HFF-Myc (cell line): ENCODE data around the gene HLA-DOA.

Experiments used
- DNase-seq: peaks from one replicate; pipeline ENCODE4 v3.0.0-alpha.2; 2011; ENCODE audit warnings: low read depth; ENCODE audit errors: extremely low read depth
- H3K4me3 ChIP-seq: replicated peaks from 2 replicates; pipeline ENCODE4 v1.5.1; 2011; ENCODE audit warnings: low read depth, mild to moderate bottlenecking, control low read depth, low read length
- TF ChIP-seq, protein P1 (sequence below): IDR thresholded peaks from 2 replicates; pipeline ENCODE4 v1.5.1; 2012; ENCODE audit warnings: mild to moderate bottlenecking, low read depth, low read length, control low read depth; ENCODE audit errors: missing control alignments

HLA-DOA gene

DNA sequence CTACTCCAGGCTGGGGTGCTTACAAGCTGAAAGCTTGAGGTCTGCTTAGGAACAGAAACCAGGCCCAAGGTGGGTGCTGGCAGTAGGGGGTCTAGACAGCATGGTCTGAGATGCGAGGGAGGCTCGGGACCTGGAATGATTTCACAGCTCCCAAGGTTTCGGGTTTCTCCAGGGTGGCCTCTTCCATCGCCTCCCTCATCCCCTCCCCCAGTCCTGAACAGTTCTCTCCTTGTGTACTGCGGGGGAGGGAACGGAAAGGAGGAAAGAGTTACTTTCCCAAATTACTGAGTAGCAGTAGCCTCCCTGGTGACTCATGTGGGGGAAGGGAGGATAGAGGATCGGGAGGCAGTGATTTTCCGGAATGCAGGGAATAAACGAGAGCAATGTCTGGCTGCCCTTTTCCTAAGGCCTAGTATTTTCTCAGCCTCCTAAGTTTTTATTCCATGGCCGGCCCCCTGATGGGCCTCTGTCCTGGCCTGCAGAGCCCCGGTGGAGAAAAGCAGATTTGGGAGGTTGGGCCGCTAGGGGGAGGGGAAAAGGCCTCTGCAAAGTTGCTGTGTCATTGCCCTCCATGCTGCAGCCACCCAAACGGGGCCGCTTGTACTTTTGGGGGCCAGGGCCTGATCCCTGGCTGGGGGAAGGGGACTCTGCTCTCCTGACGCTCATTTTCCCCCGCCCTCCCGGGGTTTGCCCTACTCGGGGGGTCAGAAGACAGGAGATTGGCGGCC, 39.5 kb downstream of the HLA-DOA start:
- DNase-seq: peak; percentile 93
- TF ChIP-seq, protein P1, sequence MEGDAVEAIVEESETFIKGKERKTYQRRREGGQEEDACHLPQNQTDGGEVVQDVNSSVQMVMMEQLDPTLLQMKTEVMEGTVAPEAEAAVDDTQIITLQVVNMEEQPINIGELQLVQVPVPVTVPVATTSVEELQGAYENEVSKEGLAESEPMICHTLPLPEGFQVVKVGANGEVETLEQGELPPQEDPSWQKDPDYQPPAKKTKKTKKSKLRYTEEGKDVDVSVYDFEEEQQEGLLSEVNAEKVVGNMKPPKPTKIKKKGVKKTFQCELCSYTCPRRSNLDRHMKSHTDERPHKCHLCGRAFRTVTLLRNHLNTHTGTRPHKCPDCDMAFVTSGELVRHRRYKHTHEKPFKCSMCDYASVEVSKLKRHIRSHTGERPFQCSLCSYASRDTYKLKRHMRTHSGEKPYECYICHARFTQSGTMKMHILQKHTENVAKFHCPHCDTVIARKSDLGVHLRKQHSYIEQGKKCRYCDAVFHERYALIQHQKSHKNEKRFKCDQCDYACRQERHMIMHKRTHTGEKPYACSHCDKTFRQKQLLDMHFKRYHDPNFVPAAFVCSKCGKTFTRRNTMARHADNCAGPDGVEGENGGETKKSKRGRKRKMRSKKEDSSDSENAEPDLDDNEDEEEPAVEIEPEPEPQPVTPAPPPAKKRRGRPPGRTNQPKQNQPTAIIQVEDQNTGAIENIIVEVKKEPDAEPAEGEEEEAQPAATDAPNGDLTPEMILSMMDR: peak; percentile 19
- H3K4me3 ChIP-seq: peak overlapping the region; percentile 58

DNA sequence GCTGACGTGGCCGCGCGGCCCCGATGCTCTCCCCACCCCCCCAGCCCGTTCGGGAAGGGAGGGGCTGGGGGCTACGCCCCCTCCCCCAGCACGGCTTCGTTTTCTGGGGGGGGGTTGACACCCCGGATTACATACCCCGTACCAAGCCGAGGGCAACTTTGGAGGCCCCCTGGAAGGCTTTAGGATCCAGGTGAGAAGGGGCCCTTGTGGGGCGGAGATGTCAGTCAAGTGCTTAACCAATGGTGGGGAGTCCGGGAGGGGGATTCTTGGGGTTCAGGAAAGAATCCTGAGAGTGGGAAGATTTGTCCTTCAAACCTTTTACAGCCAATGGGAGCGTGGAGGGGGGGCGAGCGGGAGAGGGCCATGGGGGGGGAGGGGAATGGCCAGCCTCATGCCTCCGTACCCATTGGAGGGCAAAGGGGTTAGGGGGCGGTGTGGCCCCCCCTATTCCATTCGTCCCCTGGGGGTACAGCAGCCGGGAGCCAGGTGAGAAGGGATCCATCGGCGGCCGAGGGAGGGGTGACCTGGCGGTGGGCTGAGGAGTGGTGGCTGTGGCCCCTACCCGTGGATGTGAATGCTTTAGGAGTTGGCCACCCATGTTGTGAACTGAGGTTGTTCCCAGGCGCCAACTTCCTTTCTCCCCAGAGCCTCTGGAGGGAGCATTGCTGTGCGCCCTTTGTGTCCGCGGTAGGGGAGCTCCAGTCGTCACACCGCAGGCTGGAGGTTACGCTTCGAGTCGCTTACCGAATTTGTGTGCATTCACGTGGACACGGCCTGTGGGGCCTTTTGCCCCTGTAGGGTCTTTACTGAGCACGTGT, 40.3 kb downstream of the HLA-DOA start:
- peak; percentile 67 for DNase-seq
- TF ChIP-seq, protein P1: peak; percentile 6

DNA sequence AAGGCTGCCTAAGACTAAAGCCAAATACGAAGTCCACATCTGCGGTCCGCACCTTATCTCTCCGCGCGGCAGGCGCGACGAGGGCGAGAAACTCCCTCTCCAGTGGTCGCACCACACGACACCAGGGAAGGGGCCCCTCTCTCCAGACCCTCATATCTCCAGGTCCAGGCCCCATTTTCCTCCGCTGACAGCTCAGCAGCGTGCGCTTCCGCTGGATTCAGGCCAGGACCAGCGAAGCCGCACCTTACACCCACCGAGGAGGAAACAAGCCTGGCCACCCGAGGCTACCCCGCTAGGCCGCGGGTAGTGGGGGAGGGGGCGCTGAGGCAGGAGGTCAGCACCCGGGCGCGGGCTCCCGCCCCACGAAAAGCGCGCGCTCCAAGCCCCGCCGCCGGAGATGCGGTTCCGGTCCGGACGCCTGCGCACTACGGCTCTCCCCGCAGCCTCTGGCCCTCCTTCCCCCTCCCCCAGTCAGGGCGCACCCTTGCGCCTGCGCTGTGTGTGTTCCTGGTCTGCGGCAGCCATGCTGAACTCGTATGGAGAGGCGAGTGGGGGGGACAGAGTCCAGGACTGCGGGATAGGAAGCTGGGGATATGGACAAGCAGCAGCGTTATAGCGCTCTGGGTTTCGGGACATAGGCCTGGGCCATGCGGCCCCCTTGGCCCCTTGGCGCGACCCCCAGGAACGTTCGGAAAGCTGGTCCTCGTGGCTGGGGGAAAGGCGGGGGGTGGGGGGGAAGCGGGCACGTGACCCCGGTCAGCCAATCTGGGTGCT, 41.1 kb downstream of the HLA-DOA start, which contains the start of gene BRD2:
TSS of gene BRD2 (plus strand) at position 502 of the 774 bp plus-strand sequence. CDS start 4,305 bp downstream, outside the sequence.
- peak within 1 kb of the TSS; percentile 58 for H3K4me3 ChIP-seq
- TF ChIP-seq, protein P1: no peak
- peak; percentile 81 for DNase-seq

More for the DNA sequence above, 40.3 kb downstream of the HLA-DOA start:
- peak overlapping the region; percentile 58 for H3K4me3 ChIP-seq

DNA sequence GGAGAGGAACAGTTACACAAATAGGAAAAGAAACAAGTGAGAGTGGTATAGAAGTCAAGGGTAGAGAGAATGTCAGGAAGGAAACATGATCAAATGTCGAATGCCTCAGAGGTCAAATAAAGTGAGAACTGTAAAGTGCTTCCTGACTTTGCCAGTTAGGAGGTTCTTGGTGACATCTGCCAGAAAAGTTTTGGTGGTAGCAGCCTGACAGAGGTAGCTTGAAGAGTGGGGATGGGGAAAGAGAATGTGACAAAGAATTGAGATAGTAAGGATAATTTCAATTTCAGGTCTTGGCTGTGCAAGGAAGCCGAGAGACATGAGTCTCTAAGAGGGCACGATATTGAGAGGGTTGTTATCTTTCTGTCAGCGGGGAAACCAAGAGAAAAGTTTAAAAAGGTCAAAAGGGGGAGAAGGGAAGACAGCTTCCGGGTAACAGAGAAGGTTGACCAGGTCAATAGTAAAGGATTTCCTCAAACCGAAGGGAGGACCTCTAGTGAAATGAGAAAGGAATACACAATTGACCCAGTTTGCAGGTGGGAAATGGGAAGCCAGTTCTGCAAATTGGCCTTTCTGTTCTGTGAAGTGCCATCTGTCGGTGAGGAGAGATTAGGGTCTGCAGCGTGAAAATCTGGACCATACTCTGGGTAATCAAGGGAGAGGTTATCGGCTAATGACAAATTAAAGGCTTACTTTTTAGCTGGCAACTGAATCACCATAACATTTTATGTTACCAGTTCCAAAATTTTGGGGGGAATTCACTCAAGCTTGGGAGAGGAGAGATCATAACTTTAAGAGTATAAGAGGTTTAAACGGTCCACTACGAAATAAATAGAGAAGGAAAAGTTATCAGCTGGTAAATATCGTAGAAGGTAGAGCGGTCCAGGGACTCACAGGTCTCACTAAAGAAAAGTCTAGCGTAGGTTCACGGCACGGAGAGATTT, 42.0 kb downstream of the HLA-DOA start:
- no peak for DNase-seq
- TF ChIP-seq, protein P1: peak; percentile 51
- peak overlapping the region; percentile 58 for H3K4me3 ChIP-seq

DNA sequence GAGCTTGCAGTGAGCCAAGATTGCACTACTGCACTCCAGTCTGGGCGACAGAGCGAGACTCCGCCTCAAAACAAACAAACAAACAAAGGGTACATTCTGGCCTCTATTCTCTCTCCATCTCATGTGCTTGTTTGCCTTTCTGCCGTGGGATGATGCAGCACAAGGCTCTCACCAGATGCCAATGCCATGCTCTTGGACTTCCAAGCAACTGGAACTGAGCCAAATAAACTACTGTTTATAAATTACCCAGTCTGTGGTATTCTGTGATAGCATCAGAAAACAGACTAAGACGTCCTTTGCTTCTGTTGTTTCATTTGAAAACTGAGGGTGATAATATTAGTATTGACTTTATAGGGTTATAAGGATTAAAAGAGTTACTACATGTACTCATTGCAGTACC, 44.6 kb downstream of the HLA-DOA start:
- H3K4me3 ChIP-seq: no peak overlapping the region
- no peak for DNase-seq
- TF ChIP-seq, protein P1: no peak
